GM12878 (cell line): ENCODE measurements around the gene PSMD3. TPM values are rescaled to one million over a fixed set of nuclear protein-coding genes. Genes with fewer than 3 reads are reported as not detected.

ENCODE experiments used
- ATAC-seq: fragments of 200-7000 bp; cut with Tn5 transposase; 3 replicates; pipeline ENCODE4 v1.9.1; 2020; ENCODE audit warnings: mild to moderate bottlenecking, moderate library complexity
- BruUV-seq: library from RNA; stranded (reverse); fragments of 400-500 nt; replicated peaks from 2 replicates; lab custom pipeline; 2021; lab: Mats Ljungman, UMichigan
- CTCF ChIA-PET: fragments of 300-600 bp; sonication (Branson Sonifier 250); formaldehyde crosslinking; extraction: SDS; loops from one replicate; lab custom pipeline; 2021; ENCODE audit warnings: inconsistent platforms; lab: Yijun Ruan, JAX
- POLR2A ChIA-PET: fragments of 350-600 bp; formaldehyde crosslinking; extraction: SDS; loops from one replicate; lab custom pipeline; 2021; ENCODE audit warnings: inconsistent platforms; lab: Charles Lee
- RAD21 ChIA-PET: fragments of 300-600 bp; sonication (Branson Sonifier 250); formaldehyde crosslinking; loops from one replicate; lab custom pipeline; 2023; ENCODE audit warnings: antibody characterized with exemption; ENCODE audit not compliant: unreplicated experiment; lab: Charles Lee
- SMC1A ChIA-PET: fragments of 300-600 bp; sonication (Branson Sonifier 250); formaldehyde crosslinking; loops from one replicate; lab custom pipeline; 2023; ENCODE audit not compliant: unreplicated experiment, uncharacterized antibody; lab: Charles Lee
- DNase-seq: peaks from one replicate; pipeline ENCODE4 v3.0.0-alpha.2; 2011; ENCODE audit warnings: low read depth, low spot score
- FAIRE-seq: peaks from 3 replicates; lab custom pipeline; 2011; peaks lifted over from hg19 to GRCh38; lab: Jason Lieb, UNC
- H2AFZ ChIP-seq: 2 replicates; pipeline ENCODE4 v1.6.0; 2011; ENCODE audit warnings: low read depth, low read length, control low read depth; ENCODE audit not compliant: control insufficient read depth
- H3K27ac ChIP-seq: 2 replicates; pipeline ENCODE4 v1.5.1; 2011; ENCODE audit warnings: control low read depth; ENCODE audit not compliant: control insufficient read depth, insufficient read depth
- H3K27me3 ChIP-seq, 2 experiments: replicated peaks in 1 of 2; 2 replicates each; pipeline versions ENCODE4 v1.6.0 to v1.6.1; 2011; ENCODE audit warnings: low read length in 1 of 2; ENCODE audit not compliant: control insufficient read depth in 2 of 2, insufficient read depth in 2 of 2
- H3K36me3 ChIP-seq, 2 experiments: 2 replicates each; pipeline ENCODE4 v1.5.1; 2011; ENCODE audit warnings: low read length in 1 of 2; ENCODE audit not compliant: control insufficient read depth in 2 of 2, insufficient read depth in 2 of 2
- H3K4me1 ChIP-seq: 2 replicates; pipeline ENCODE4 v1.6.1; 2011; ENCODE audit warnings: mild to moderate bottlenecking, low read length, moderate library complexity, mixed read lengths; ENCODE audit not compliant: control insufficient read depth, insufficient read depth
- H3K4me2 ChIP-seq: 2 replicates; pipeline ENCODE4 v1.6.0; 2011; ENCODE audit warnings: control low read depth; ENCODE audit not compliant: control insufficient read depth, insufficient read depth
- H3K4me3 ChIP-seq: fragments of 200-600 bp; sonication (generic); 2 replicates; pipeline ENCODE4 v1.5.1; 2016
- H3K79me2 ChIP-seq: 2 replicates; pipeline ENCODE4 v1.6.0; 2011; ENCODE audit warnings: low read length; ENCODE audit not compliant: control insufficient read depth, insufficient read depth
- H3K9ac ChIP-seq: 2 replicates; pipeline ENCODE4 v1.8.0; 2011; ENCODE audit warnings: low read length, control low read depth, mixed read lengths; ENCODE audit not compliant: control insufficient read depth, insufficient read depth
- H3K9me3 ChIP-seq: replicated peaks from 3 replicates; pipeline ENCODE4 v1.5.1; 2011; ENCODE audit warnings: mild to moderate bottlenecking, low read length; ENCODE audit not compliant: control insufficient read depth, insufficient read depth
- H4K20me1 ChIP-seq: 2 replicates; pipeline ENCODE4 v1.6.0; 2011; ENCODE audit not compliant: control insufficient read depth, insufficient read depth
- BMI1 ChIP-seq: fragments of 450-650 bp; IDR thresholded peaks from 2 replicates; pipeline ENCODE4 v1.6.1; 2016; ENCODE audit warnings: mild to moderate bottlenecking, moderate library complexity, borderline replicate concordance
- DPF2 ChIP-seq: fragments of 450-650 bp; IDR thresholded peaks from 2 replicates; pipeline ENCODE4 v1.6.1; 2017; ENCODE audit warnings: mild to moderate bottlenecking
- FOS ChIP-seq: IDR thresholded peaks from 3 replicates; pipeline ENCODE4 v1.6.1; 2011; ENCODE audit warnings: borderline replicate concordance; ENCODE audit not compliant: insufficient read length; ENCODE audit errors: extremely low read depth
- IKZF2 ChIP-seq, 2 experiments: fragments of 450-650 bp; IDR thresholded peaks; 2 replicates each; pipeline ENCODE4 v1.6.1; 2017; ENCODE audit warnings: mild to moderate bottlenecking in 2 of 2, moderate library complexity in 2 of 2
- IRF5 ChIP-seq: fragments of 450-650 bp; IDR thresholded peaks from 2 replicates; pipeline ENCODE4 v1.6.1; 2017; ENCODE audit warnings: borderline replicate concordance
- JUNB ChIP-seq: IDR thresholded peaks from 2 replicates; pipeline ENCODE4 v1.6.1; 2016; ENCODE audit warnings: antibody characterized with exemption, mild to moderate bottlenecking
- MEF2B ChIP-seq: fragments of 450-650 bp; IDR thresholded peaks from 2 replicates; pipeline ENCODE4 v1.6.1; 2018; ENCODE audit warnings: mild to moderate bottlenecking, moderate library complexity; ENCODE audit not compliant: partially characterized antibody, poor library complexity, severe bottlenecking
- MYC ChIP-seq: IDR thresholded peaks from 2 replicates; pipeline ENCODE4 v1.6.1; 2011; ENCODE audit warnings: mild to moderate bottlenecking, low read length, moderate library complexity, inconsistent platforms; ENCODE audit not compliant: insufficient read depth, insufficient replicate concordance, insufficient read length, severe bottlenecking
- NKRF ChIP-seq: fragments of 450-650 bp; conservative IDR thresholded peaks from 2 replicates; pipeline ENCODE4 v1.6.1; 2017; ENCODE audit warnings: mild to moderate bottlenecking, moderate library complexity
- PAX5 ChIP-seq: IDR thresholded peaks from 2 replicates; pipeline ENCODE4 v1.6.1; 2011; ENCODE audit warnings: low read depth, low read length, borderline replicate concordance
- POLR2A ChIP-seq: IDR thresholded peaks from 2 replicates; pipeline ENCODE4 v1.6.1; 2011; ENCODE audit warnings: low read depth, mild to moderate bottlenecking, low read length
- RELA ChIP-seq: fragments of 450-650 bp; IDR thresholded peaks from 2 replicates; pipeline ENCODE4 v1.8.0; 2014; ENCODE audit warnings: borderline replicate concordance; ENCODE audit not compliant: partially characterized antibody
- RELB ChIP-seq: fragments of 450-650 bp; IDR thresholded peaks from 2 replicates; pipeline ENCODE4 v1.6.1; 2017; ENCODE audit warnings: low read depth, mild to moderate bottlenecking, moderate library complexity
- STAT3 ChIP-seq: IDR thresholded peaks from 2 replicates; pipeline ENCODE4 v1.6.1; 2011; ENCODE audit warnings: low read depth, low read length, improper control_type of control experiment
- ZNF24 ChIP-seq: fragments of 450-650 bp; IDR thresholded peaks from 2 replicates; pipeline ENCODE4 v1.6.1; 2017; ENCODE audit warnings: antibody characterized with exemption, mild to moderate bottlenecking
- WGBS: methylation state at CpG from one replicate; pipeline ENCODE4 v1.1.6; 2016; ENCODE audit warnings: low lambda C conversion rate; ENCODE audit not compliant: insufficient replicate concordance, insufficient coverage; ENCODE audit errors: missing lambda C conversion rate; 5-methylcytosine and 5-hydroxymethylcytosine counted together
- in situ Hi-C: fragments of 300-500 bp; cut with MboI; formaldehyde crosslinking; loops from 9 replicates; pipeline ENCODE4 v1.14.3; 2018; ENCODE audit warnings: mixed read lengths
- intact Hi-C: fragments of 100-400 bp; cut with micrococcal nuclease; formaldehyde crosslinking; loops from one replicate; pipeline ENCODE4 v1.14.2; 2022; ENCODE audit not compliant: unreplicated experiment
- polyA plus RNA-seq, 11 experiments: library from polyadenylated mRNA; depleted of rRNA in 4 of 11; unstranded in 6 of 11; stranded (reverse) in 5 of 11; fragments of >200 nt; fragmentation: Nextera tagmentation in 4 of 11; fragmentation: Illumina TruSeq in 1 of 11; extraction: Ambion mirVana in 4 of 11; extraction: Trizol in 1 of 11; gene quantifications; 1 replicate in 1 of 11; 2 replicates in 10 of 11; pipeline versions ENCODE4 v1.2.1 to v1.2.3, GENCODE V29; 2011 to 2016; ENCODE audit warnings: inconsistent platforms in 2 of 11, missing spikeins in 2 of 11, low read depth in 1 of 11
- total RNA-seq, 4 experiments: library from RNA; depleted of rRNA in 3 of 4; stranded (reverse); fragments of >200 nt in 3 of 4; fragmentation: Illumina TruSeq in 1 of 4; extraction: Trizol in 1 of 4; gene quantifications; 2 replicates each; pipeline versions ENCODE4 v1.2.1 to v1.2.3, GENCODE V29; 2013 to 2021
- TF ChIP-seq, protein P1 (sequence below): fragments of 150-350 bp; IDR thresholded peaks from 2 replicates; pipeline ENCODE4 v1.6.1; 2014; ENCODE audit warnings: mild to moderate bottlenecking, low read depth, low read length

Gene PSMD3
- total and polyA plus RNA-seq, 10 of the 15 experiments (the other 5 are each of a cell fraction or from before 2014, with no cell fraction given) = 2.2 to 192 (median 129) TPM

- H3K4me1 ChIP-seq = no peaks in the 10 kb centered on the region
- no peaks in the 10 kb centered on the region for H3K9me3 ChIP-seq
- H2AFZ ChIP-seq = no peak overlapping the region
- intact Hi-C loops (loop anchor here (5.0 kb wide), 1 partner anchor 404 kb away; no protein-coding TSS in a partner anchor), in situ Hi-C loops (no loop called here)
- ChIA-PET POLR2A (no interaction called here), CTCF (interaction anchor here (0.6 to 3.1 kb wide), 23 partner anchors 9 to 674 kb away, joined by 3 to 31 read pairs (median 6); partner anchors contain the start of genes CSF3 and MED24), SMC1A (interaction anchor here (1.0 to 2.3 kb wide), 5 partner anchors 12 to 150 kb away, joined by 3 to 8 read pairs (median 3); partner anchors contain the start of gene CSF3), RAD21 (interaction anchor here (2.0 to 2.1 kb wide), 2 partner anchors 85 to 405 kb away, joined by 9 to 12 read pairs; no protein-coding TSS in a partner anchor)
- FAIRE-seq (no peak), ATAC-seq (no peak), DNase-seq (no peak)
- no peak overlapping the region for H3K4me3 ChIP-seq
- WGBS = 90% methylated on average over 22 of the region's 22 CpGs
- H3K9ac ChIP-seq = no peak overlapping the region
- no peaks in the 10 kb centered on the region for H3K27me3 ChIP-seq
- no peak overlapping the region for H3K27ac ChIP-seq
- no TSS peak for BruUV-seq
- no peaks in the 10 kb centered on the region for H3K79me2 ChIP-seq
- peaks cover 12 to 17% of the 10 kb centered on the region in 2 experiments; a peak in 3 of 4 replicates for H3K36me3 ChIP-seq
- H3K4me2 ChIP-seq = no peak overlapping the region
- H4K20me1 ChIP-seq = no peaks in the 10 kb centered on the region
- TF ChIP-seq IRF5 (no peak), DPF2 (no peak), JUNB (no peak), MYC (no peak), POLR2A (no peak), BMI1 (no peak), RELB (no peak), RELA (no peak), NKRF (no peak), PAX5 (no peak), STAT3 (no peak), FOS (no peak), IKZF2 (IDR thresholded peaks at IDR 0.05) (no peak), ZNF24 (no peak), MEF2B (no peak)
- TF ChIP-seq, protein P1, sequence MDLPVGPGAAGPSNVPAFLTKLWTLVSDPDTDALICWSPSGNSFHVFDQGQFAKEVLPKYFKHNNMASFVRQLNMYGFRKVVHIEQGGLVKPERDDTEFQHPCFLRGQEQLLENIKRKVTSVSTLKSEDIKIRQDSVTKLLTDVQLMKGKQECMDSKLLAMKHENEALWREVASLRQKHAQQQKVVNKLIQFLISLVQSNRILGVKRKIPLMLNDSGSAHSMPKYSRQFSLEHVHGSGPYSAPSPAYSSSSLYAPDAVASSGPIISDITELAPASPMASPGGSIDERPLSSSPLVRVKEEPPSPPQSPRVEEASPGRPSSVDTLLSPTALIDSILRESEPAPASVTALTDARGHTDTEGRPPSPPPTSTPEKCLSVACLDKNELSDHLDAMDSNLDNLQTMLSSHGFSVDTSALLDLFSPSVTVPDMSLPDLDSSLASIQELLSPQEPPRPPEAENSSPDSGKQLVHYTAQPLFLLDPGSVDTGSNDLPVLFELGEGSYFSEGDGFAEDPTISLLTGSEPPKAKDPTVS = no peak
Measured at GRCh38 chr17:40025991-40026815, 45.6 kb downstream of the PSMD3 start.
